Heart left ventricle (tissue), 13 donors: ENCODE results near the gene XIAP.

Source experiments
- POLR2A ChIP-seq, 2 donors: fragments of 450-650 bp; IDR thresholded peaks; one replicate each; pipeline ENCODE4 v1.6.1; 2017; ENCODE audit warnings: antibody characterized with exemption in 2 of 2, mild to moderate bottlenecking in 2 of 2, moderate library complexity in 2 of 2
- TF ChIP-seq, protein P1 (sequence below), 12 donors: fragments of 200-600 bp; sonication (generic) in 4 of 12; IDR thresholded peaks; one replicate each; pipeline versions ENCODE4 v1.5.0 to v1.8.0; 2018 to 2022; ENCODE audit warnings: antibody characterized with exemption in 12 of 12, mild to moderate bottlenecking in 5 of 12
- donor health status: ischemic (EF 13 %, LVEDD 7.1; RV severe dilation, severe dysfunction).
- donor health status: DM: no; HTN: yes; CAD: no.
- donor health status: DM: no; HTN: no; CAD: no.
- donor health status: ischemic (EF 25% LVEDD 6.9; RV normal size, moderate dysfunction).
- donor health status: ischemic (EF 25% LVEDD 5.7; RV mildly dilated, moderate dysfunction).
- donor health status: ischemic (EF 35%, LVEDD 5.7; RV mildly dilated, moderate dysfunction).
- donor health status: nonischemic (EF 11% LVEDD 7.7; RV severe dilation, severe dysfunction).
- donor health status: DM: yes; HTN: yes; CAD: no.
- donor health status: PGD.
- donor health status: ischemic (EF 29% LVEDD 5.4; RV normal size, mild dysfunction).
- donor health status: nonischemic (EF 23%, LVEDD 6.1; RV moderate dilation, normal function).

DNA sequence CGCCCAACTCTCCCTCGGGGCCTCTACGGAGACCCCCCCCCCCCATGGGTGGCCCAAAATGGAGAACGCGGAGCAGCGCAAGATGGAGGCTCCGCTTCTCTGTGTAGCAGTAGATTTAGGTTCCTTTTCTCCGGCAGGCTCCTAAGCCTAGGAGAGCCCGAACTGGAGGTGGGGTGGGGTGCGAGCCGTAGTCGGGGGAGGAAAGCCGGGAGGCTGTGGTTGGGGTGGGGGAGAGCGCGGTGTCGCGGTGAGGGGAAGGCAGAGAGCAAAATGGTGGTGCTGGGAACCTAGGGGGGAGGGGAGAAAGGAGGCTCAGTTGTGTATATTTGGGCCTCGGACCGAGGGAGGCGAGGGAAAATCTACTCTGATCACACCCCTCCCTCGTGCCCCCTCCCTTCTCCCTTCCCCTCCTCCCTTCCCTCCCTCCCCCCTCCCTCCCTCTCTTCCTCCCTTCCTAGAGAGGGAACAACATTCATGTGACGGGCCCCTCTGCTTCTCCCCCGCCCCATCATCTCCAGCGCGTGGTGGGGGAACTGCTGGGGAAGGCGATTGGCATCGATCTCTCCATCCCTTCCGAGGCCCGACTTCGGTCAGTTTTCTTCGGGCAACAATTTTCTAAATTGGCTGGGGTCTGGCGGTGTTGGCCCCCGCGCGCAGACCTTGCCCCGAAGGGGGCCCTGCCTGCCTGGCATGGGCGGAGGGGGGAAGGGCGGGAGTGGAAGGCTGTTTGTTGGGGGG, 101.6 kb downstream of the XIAP start, which contains the start of gene STAG2:
- TF ChIP-seq, protein P1, sequence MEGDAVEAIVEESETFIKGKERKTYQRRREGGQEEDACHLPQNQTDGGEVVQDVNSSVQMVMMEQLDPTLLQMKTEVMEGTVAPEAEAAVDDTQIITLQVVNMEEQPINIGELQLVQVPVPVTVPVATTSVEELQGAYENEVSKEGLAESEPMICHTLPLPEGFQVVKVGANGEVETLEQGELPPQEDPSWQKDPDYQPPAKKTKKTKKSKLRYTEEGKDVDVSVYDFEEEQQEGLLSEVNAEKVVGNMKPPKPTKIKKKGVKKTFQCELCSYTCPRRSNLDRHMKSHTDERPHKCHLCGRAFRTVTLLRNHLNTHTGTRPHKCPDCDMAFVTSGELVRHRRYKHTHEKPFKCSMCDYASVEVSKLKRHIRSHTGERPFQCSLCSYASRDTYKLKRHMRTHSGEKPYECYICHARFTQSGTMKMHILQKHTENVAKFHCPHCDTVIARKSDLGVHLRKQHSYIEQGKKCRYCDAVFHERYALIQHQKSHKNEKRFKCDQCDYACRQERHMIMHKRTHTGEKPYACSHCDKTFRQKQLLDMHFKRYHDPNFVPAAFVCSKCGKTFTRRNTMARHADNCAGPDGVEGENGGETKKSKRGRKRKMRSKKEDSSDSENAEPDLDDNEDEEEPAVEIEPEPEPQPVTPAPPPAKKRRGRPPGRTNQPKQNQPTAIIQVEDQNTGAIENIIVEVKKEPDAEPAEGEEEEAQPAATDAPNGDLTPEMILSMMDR (IDR thresholded peaks at IDR 0.05): no peak
- TF ChIP-seq POLR2A (IDR thresholded peaks at IDR 0.05): no peak
